Posterior vena cava (tissue), 2 donors: ENCODE measurements around the gene PTPRN2. TPM values are rescaled to one million over a fixed set of nuclear protein-coding genes. Genes with fewer than 3 reads are reported as not detected.

Experiments
- DNase-seq: peaks from one replicate; pipeline ENCODE4 v3.0.0-alpha.2; 2020; ENCODE audit warnings: low spot score
- intact Hi-C, 2 donors: fragments of 100-400 bp; cut with DNase I; formaldehyde crosslinking; loops; one replicate each; pipeline versions ENCODE4 v1.14.1 to v1.14.2; 2022 to 2023
- total RNA-seq, 2 donors: library from RNA; stranded (reverse); fragmentation: NEBNext Ultra II Directional; extraction: Animal tissue kit (Norgen Biotek cat#: 25700); gene quantifications; one replicate each; pipeline ENCODE4 v1.2.1, GENCODE V29; 2021
- donor health status: DM: yes; HTN: yes; CAD: no.
- donor health status: DM: yes; HTN: yes; CAD: no.

Gene PTPRN2
- total RNA-seq, 2 donors from 2014 or later = 1.6 to 2.8 TPM

- DNase-seq = peak; percentile 47
- intact Hi-C loops = no loop called here
These were observed 462.5 kb downstream of the PTPRN2 start for GRCh38 chr7:158125091-158125490.

DNA sequence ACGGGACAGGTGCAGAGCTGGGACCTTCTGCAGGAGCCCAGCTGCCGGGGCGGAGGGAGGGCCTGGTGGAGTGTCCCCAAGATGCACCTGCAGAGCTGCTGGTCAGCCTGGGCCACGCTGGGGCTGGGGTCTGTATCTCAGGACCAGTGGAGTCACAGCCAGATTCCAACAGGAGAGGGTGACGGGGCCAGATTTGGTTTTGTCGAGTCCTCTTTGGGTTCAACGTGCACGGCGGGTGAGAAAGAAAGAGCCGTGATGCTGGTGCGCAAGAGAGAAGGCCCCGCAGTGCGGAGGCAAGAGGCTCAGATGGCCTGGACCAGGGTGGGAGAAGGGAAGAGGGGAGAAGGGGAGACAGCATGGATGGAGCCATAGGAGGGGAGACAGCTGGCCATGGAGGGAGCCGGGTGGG, 462.9 kb downstream of the PTPRN2 start:
- intact Hi-C loops = no loop called here

GRCh38 chr7:158123753-158124152, 463.9 kb downstream of the PTPRN2 start:
- intact Hi-C loops = no loop called here
- peak; percentile 68 for DNase-seq

More for the DNA sequence above, 462.9 kb downstream of the PTPRN2 start:
- peak; percentile 76 for DNase-seq

GRCh38 chr7:158123214-158123613, 464.4 kb downstream of the PTPRN2 start:
- intact Hi-C loops = no loop called here
- DNase-seq = peak; percentile 73

DNA sequence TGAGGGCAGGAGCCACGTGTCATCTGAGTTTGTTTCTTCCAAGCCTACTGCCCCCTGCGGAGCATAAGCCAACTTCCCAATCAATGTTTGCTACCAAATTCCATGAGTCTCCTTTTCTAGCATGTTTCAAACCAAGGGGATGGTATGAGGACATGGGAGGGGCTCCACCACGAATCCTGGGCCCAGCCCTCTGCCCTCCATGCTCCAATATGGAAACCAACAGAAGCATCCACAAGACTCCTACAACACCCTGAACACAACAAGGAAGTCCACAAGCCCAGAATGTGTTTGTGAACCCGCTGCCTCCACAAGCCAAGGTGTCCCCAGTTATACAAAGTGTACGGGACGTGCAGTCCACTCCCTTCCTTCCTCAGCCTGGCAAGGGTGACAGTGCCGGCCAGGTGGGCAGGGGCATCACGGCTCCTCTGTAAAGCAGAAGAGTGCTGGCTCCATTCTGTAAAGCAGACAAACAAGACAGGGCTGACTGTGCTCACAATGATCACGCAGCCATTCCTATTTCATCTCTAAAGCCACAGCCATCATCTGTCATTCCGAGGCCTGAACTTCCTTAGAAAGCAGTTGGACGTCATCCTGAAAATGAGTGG, 466.1 kb downstream of the PTPRN2 start:
- peak; percentile 52 for DNase-seq
- intact Hi-C loops = no loop called here

DNA sequence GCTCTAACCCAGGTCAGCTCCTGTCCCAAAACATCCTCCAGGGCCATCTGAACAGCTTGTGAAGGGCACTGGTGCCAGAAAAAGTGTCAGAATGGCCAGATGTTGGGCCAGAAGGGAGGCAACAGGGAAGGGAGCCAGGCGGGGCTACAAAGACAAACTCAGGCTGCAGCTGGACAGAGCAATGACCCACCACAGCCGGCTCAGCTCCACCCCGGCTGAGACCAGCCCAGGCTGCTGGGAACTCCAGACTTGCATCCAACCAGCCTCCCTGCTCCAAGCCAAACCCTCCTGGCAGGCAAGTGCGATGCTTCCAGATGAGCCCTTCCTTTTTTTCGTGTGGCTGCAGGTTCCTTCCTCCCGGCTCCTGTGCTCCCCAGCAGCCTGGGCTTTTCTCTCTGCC, 466.9 kb downstream of the PTPRN2 start:
- intact Hi-C loops = no loop called here

GRCh38 chr7:158120316-158120715, 467.3 kb downstream of the PTPRN2 start:
- DNase-seq = peak; percentile 34
- intact Hi-C loops = no loop called here

More for the DNA sequence above, 466.9 kb downstream of the PTPRN2 start:
- DNase-seq = peak; percentile 46

- DNase-seq = no peak
- intact Hi-C loops = no loop called here
These were observed 470.0 kb downstream of the PTPRN2 start for GRCh38 chr7:158117341-158118222.

GRCh38 chr7:158116235-158116634, 471.4 kb downstream of the PTPRN2 start:
- no peak for DNase-seq
- intact Hi-C loops = no loop called here

DNA sequence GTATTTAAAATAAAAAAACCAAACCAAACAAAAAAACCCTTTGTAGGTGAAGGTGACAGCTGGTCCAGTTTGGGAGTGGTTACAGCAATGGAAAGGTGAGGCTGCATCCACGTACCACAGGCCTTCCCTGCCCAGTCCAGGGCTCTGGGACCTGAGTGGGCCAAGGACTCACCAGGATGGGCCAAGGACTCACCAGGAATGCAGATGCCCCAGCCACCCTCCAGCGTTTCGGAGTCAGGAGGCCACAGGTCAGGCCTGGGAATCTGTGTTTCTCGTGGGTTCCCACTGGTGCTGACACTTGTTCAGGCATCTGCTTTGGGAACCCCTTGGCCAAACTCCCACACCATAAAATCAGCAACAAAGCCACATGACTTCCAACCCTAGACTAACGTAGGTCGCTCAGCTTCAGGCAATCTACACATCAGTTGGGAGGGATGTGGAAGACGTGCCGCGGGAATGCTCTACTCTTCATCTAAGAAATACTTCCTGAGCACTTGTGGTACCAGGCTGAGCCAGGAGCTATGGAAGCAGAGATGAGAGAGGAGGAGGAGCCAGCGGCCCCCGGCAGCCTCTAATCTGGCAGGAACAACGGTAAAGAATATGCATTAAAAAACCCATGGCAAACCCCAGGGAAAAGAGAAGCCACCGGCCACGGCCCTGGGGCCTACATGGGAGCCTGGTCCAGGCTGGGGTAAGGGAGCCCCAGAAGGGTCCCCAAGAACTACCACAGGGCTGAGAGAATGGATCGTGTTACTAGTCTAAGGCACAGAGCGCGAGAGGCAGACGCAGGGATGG, 473.4 kb downstream of the PTPRN2 start:
- peak; percentile 59 for DNase-seq
- intact Hi-C loops = no loop called here

- intact Hi-C loops = no loop called here
- peak; percentile 76 for DNase-seq
These were observed 474.1 kb downstream of the PTPRN2 start for GRCh38 chr7:158113321-158114025.

DNA sequence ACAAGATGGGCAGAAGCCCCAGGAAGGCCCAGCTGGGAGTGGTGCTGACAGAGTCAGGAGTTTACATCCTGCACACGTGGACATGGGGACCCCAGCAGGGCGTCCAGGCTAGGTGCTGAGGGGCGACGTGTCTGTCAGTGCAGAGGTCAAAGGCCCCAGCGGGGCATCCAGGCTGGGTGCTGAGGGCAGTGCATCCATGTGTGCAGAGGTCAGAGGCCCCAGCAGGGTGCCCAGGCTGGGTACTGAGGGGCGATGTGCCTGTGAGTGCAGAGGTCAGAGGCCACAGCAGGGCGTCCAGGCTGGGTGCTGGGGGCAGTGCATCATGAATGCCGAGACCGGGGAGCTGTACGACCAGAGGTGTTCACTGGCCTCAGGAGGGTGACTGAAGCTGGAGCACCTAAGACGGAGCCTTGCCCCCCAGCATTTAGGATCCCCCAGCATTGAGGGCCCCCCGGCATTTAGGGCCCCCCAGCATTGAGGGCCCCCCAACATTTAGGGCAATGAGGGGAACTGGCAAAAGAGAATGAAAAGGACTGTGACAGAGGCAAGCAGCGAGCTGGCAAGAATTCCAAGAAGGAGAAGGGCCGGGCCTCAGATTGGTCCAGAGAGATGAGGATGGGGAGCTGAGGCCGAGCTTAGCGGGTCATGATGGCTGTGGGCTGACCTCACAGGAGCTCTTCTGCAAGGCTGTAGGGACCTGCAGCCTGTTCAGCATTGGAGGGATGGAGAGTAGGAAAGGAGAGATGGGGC, 474.9 kb downstream of the PTPRN2 start:
- intact Hi-C loops = no loop called here
- DNase-seq = peak; percentile 70

- intact Hi-C loops = no loop called here
- peak; percentile 57 for DNase-seq
These were observed 475.6 kb downstream of the PTPRN2 start for GRCh38 chr7:158111906-158112570.

DNA sequence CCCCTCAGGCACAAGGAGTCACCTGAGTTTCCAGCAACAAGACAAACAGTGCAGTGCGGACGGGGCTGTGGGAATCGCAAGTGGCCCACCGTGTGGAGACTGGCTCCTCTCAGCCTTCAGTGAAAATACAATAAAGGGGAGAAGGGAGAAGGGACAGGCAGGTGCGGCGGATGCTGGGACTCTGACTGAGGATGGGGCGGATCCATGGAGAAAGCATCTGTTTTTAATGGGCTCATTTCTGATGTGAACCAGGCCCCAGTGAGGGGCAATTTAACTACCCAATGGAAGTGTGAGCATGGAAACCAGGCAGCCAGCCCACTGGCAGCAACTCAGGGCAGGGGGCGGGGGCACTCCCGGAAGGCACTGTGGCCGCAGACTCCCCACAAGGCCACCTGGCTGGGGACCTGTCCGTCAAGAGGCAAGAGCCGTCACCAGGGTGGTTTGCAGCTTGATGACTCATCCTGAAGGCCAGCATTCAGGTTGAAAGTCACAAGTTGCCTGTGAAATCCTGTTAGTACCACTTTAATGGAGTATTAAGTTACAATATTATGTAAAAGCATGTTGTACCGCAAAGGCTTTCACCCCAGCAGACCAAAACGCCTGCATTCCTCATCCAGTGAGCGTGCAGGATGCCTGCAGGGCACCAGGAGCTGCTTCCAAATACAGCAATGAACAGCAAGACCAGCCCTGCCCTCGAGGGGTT, 476.4 kb downstream of the PTPRN2 start:
- peak; percentile 72 for DNase-seq
- intact Hi-C loops = no loop called here

DNA sequence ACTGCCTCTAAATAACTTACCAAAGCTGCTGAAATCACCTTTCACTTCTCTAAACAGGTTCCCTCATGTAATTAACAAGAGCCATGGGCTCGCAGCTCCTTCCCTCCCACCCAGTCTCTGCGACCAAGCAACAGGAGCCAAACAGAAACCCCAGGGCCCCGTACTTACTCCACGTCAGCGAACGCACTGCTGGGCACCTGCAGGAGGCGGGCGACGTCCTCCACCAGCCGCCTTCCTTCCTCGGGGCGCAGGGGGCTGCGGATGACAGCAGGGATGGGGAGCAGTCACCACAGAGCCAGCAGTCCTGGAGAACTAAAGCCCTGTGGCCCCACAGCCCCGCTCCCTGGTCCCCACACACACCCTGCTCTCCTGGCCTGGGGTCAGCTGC, 477.0 kb downstream of the PTPRN2 start:
- DNase-seq = peak; percentile 56
- intact Hi-C loops = no loop called here

DNA sequence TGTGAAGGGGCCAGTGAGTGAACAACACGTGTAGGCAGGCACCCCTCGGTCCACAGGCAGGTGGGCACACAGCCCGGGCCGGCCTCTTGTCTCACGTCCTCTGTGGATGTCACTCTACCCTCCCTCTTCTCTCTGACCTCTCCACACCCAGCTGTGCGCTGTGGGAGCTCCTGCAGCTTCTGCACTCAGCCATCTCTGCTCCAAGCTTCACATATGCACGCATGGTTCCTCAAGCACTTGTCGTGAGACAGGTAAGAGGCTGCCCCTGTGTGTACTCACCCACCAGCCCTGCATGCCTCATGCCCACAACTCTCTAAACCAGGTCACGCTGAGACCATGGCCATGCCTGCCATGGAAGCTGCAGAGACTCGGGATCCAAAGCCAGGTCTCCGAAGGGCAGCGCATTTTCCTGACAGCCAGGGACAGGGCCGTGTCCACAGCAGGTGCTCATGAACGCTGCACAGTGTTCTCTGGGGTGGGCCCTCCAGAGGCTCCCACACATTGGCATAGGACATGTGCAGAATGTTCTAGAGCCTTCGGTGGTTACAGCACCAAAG, 477.5 kb downstream of the PTPRN2 start:
- peak; percentile 68 for DNase-seq
- intact Hi-C loops = no loop called here

DNA sequence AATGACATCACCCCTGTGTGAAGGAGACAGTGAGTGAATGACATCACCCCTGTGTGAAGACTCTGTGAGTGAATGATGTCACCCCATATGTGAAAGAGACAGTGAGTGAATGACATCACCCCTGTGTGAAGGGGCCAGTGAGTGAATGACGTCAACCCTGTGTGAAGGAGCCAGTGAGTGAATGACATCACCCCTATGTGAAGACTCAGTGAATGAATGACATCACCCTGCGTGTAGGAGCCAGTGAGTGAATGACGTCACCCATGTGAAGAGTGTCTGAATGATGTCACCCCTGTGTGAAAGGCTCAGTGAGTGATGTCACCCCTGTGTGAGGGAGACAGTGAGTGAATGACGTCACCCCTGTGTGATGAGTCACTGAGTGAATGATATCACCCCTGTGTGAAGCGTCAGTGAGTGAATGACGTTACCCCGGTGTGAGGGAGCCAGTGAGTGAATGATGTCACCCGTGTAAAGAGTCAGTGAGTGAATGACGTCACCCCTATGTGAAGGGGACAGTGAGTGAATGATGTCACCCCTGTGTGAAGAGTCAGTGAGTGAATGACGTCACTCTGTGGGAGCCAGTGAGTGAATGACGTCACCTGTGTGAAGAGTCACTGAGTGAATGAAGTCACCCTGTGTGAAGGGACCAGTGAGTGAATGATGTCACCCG, 478.1 kb downstream of the PTPRN2 start:
- peak; percentile 19 for DNase-seq
- intact Hi-C loops = no loop called here
